NCI-H345 treated with DMSO at 0.1 percent for 48 hours (cell line): Measurements from ENCODE around the gene IL2RG.

Experiments
- DNase-seq: peaks from one replicate; lab custom pipeline; 2025; ENCODE audit not compliant: unreplicated experiment; lab: John Stamatoyannopoulos, UW

Gene IL2RG

GRCh38 chrX:71109051-71109450 is 2.3 kb downstream of the IL2RG start:
- no peak for DNase-seq

- no peak for DNase-seq
Observed at GRCh38 chrX:71107762-71108360, 3.5 kb downstream of the IL2RG start.

DNA sequence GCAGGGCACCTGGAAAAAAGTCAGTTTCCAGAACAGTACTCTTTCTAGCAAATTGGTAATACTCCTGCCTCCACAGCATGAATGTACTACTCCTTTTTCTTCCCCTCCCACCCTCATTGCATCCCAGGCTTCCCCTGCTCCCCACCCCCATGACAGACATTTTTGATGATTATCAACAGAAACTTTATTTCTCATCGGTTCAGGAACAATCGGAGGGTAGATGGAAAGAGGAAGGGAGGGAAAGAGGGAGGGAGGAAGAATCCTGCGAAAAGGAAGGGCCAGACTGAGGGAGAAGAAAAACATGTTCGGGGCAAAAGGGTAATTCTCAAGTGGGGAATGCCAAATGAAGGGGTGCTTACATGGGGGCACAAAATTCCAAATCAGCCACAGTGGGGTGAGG is 4.1 kb downstream of the IL2RG start:
- no peak for DNase-seq

- no peak for DNase-seq
Observed at GRCh38 chrX:71106427-71106826, 5.0 kb downstream of the IL2RG start, which contains the start of gene CXorf65. TSS of gene CXorf65 (minus strand) at chrX:71106740. CDS start at chrX:71106556, 184 bp downstream.

DNA sequence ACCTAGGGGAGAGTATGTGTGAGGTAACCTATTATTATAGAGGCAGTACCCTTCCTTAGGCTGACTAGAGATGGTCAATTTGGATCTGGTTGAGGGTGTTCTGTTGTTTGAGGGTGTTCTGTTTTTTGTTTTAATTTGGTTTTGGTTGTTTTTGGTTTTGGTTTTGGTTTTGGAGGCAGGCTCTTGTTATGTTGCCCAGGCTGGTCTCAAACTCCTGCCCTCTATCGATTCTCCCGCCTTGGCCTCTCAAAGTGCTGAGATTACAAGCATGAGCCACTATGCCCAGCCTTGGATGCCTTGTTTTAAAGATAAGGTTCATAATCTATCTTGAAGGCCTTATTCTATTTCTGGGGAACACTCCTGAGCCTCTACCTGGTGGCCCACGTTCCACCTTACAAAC is 5.7 kb downstream of the IL2RG start:
- DNase-seq, result no peak

- DNase-seq, result no peak
Observed at GRCh38 chrX:71103110-71103983, 8.0 kb downstream of the IL2RG start.

- no peak for DNase-seq
Observed at GRCh38 chrX:71102292-71102691, 9.1 kb downstream of the IL2RG start.

DNA sequence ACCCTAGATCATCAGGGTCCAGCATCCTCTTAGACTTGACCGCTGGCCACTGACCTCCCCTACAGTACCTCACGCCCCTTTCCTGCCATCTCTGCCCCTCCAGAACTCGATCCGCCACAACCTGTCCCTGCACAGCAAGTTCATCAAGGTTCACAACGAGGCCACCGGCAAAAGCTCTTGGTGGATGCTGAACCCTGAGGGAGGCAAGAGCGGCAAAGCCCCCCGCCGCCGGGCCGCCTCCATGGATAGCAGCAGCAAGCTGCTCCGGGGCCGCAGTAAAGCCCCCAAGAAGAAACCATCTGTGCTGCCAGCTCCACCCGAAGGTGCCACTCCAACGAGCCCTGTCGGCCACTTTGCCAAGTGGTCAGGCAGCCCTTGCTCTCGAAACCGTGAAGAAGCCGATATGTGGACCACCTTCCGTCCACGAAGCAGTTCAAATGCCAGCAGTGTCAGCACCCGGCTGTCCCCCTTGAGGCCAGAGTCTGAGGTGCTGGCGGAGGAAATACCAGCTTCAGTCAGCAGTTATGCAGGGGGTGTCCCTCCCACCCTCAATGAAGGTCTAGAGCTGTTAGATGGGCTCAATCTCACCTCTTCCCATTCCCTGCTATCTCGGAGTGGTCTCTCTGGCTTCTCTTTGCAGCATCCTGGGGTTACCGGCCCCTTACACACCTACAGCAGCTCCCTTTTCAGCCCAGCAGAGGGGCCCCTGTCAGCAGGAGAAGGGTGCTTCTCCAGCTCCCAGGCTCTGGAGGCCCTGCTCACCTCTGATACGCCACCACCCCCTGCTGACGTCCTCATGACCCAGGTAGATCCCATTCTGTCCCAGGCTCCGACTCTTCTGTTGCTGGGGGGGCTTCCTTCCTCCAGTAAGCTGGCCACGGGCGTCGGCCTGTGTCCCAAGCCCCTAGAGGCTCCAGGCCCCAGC is 10.5 kb downstream of the IL2RG start:
- DNase-seq, result no peak

DNA sequence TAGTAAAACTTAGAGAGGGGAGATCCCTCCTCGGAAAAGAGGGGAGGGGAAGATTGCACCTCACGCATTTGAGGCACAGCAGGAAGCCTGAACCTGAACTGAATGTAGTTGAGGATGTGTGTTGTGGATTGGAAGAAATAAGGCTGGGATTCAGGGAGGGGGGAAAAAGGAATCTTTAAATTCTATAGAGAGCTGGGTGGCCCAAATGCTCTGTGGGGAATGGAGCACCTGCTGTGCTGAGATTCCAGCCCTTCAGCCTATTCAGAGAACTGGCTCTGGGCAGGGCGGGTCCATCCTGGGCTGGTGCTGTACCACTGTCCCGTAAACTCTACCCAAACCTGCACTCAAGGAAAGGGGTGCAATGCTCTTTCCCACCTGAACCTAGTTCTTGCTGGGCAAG is 11.6 kb downstream of the IL2RG start:
- DNase-seq, result no peak

DNA sequence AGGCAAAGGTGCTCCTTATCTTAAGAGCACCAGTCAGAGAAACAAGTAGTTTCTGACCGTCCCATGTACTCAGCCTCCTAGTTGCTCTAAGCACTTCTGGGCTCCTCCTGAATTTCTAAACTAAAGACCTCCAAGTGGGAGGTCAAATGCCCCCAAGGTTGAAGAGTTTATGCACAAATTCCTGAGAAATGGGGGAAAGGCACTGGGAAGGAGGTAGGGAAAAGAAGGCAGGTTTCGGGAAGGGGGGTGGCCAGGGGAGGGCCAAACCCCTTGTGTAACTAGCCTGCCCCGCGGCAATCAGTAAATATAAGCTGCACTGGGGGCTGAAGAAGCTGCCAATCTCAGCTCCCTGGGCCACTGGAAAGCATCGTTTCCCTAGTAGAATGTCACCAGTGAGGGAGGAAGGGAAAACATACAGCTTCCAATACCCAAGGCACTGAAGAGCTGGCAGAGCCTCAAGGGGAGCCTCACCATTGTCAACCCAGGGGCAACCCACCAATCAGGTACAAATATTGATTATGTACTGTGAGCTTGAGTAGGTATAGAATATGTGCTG is 12.3 kb downstream of the IL2RG start:
- no peak for DNase-seq

DNA sequence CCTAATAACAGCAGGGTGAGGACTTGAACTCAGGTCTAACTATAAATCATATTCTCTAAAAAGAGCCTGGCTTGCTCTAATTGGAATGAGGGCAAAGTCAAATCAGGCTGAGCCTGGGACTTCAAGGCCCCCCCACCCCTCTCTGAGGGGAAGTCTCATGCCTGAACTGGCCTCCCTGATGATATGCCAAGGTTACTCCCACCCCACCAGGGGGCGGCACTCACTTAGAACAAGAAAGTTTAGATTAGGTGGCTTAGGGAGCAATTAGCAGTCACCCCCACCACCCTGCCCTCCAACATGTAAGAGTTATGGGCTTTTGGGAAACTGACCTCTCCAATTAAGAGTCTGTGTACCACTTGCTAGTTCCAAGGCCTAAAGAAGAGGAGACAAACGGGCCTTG is 13.1 kb downstream of the IL2RG start:
- DNase-seq, result no peak

- no peak for DNase-seq
Observed at GRCh38 chrX:71096760-71097032, 14.7 kb downstream of the IL2RG start.

- peak; percentile 28 for DNase-seq
Observed at GRCh38 chrX:71095981-71096759, 15.2 kb downstream of the IL2RG start.

- peak; percentile 66 for DNase-seq
Observed at GRCh38 chrX:71095555-71095980, 15.8 kb downstream of the IL2RG start, which contains the start of gene FOXO4. TSS of gene FOXO4 (plus strand) at chrX:71095851. CDS start at chrX:71096529, 678 bp downstream.

DNA sequence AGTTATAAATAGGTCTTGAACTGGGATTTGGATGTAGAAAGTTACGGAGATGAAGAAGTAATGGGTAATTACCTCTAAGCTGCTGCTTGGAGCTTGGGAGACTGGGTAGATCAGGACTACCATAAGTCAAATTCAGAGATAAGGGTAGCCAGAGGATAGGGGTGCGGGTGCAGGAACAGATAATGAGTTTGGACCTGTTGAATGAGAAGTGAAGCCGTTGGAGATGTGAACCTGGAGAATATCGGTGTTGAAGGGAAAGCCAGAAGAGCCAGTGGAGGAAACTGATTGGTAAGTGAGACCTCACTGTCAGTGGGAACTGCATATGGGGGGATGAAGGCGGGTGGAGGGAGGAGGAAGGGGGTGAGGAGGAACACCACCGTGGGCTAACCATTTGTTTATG is 16.3 kb downstream of the IL2RG start:
- no peak for DNase-seq

DNA sequence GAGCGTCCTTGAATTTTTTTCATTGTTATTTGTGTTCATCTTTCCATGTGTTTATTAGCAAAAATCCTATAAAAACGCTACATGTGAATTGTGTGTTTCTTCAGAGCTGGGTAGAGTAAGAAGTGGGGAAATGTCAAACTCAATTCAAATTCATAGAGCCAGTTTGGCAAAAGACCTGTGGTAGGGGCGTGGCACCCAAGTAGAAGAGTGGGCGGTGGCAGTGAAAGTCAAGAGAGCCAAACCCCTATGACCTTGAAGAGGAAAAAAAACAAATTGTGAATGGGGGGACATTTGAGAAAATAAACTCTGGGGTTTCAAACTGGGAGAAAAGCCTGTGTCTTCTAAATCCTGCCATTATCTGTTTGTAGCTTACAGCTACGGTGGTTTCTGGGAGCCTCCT is 20.1 kb downstream of the IL2RG start:
- DNase-seq, result no peak

GRCh38 chrX:71085900-71086299 is 25.5 kb downstream of the IL2RG start:
- no peak for DNase-seq

- DNase-seq, result no peak
Observed at GRCh38 chrX:71082822-71083221, 28.6 kb downstream of the IL2RG start.

DNA sequence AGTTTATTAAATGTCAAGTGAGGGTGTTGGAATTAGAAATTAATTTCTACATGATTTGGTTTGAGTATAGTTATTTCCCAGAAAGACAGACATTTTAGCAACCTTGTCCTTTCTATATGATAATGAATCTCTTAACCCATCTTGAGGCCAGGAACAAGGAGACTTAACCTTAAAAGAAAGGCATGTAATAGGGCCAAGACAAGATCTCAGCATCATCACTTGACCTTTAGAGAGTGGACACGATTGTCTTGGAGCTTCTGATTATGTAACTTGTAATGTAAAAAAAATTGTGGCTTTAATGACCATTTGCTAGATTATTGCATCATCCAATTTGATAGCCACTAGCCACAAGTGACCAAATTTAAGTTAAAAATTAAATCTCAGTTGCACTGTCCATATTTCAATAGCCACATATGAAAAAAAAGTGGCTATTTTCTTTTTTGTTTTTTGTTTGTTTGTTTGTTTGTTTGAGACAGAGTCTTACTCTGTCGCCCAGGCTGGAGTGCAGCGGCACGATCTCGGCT is 29.2 kb downstream of the IL2RG start:
- no peak for DNase-seq
